GM12878 (cell line): Measurements from ENCODE around the gene LRRC2. TPM values are rescaled to one million over a fixed set of nuclear protein-coding genes. Genes with fewer than 3 reads are reported as not detected.

Source experiments
- ATAC-seq: fragments of 200-7000 bp; cut with Tn5 transposase; 3 replicates; pipeline ENCODE4 v1.9.1; 2020; ENCODE audit warnings: mild to moderate bottlenecking, moderate library complexity
- BruUV-seq: library from RNA; stranded (reverse); fragments of 400-500 nt; replicated peaks from 2 replicates; lab custom pipeline; 2021; lab: Mats Ljungman, UMichigan
- CTCF ChIA-PET: fragments of 300-600 bp; sonication (Branson Sonifier 250); formaldehyde crosslinking; extraction: SDS; loops from one replicate; lab custom pipeline; 2021; ENCODE audit warnings: inconsistent platforms; lab: Yijun Ruan, JAX
- POLR2A ChIA-PET: fragments of 350-600 bp; formaldehyde crosslinking; extraction: SDS; loops from one replicate; lab custom pipeline; 2021; ENCODE audit warnings: inconsistent platforms; lab: Charles Lee
- RAD21 ChIA-PET: fragments of 300-600 bp; sonication (Branson Sonifier 250); formaldehyde crosslinking; loops from one replicate; lab custom pipeline; 2023; ENCODE audit warnings: antibody characterized with exemption; ENCODE audit not compliant: unreplicated experiment; lab: Charles Lee
- SMC1A ChIA-PET: fragments of 300-600 bp; sonication (Branson Sonifier 250); formaldehyde crosslinking; loops from one replicate; lab custom pipeline; 2023; ENCODE audit not compliant: unreplicated experiment, uncharacterized antibody; lab: Charles Lee
- DNase-seq: peaks from one replicate; pipeline ENCODE4 v3.0.0-alpha.2; 2011; ENCODE audit warnings: low read depth, low spot score
- FAIRE-seq: peaks from 3 replicates; lab custom pipeline; 2011; peaks lifted over from hg19 to GRCh38; lab: Jason Lieb, UNC
- H2AFZ ChIP-seq: 2 replicates; pipeline ENCODE4 v1.6.0; 2011; ENCODE audit warnings: low read depth, low read length, control low read depth; ENCODE audit not compliant: control insufficient read depth
- H3K27ac ChIP-seq: 2 replicates; pipeline ENCODE4 v1.5.1; 2011; ENCODE audit warnings: control low read depth; ENCODE audit not compliant: control insufficient read depth, insufficient read depth
- H3K27me3 ChIP-seq, 2 experiments: replicated peaks in 1 of 2; 2 replicates each; pipeline versions ENCODE4 v1.6.0 to v1.6.1; 2011; ENCODE audit warnings: low read length in 1 of 2; ENCODE audit not compliant: control insufficient read depth in 2 of 2, insufficient read depth in 2 of 2
- H3K36me3 ChIP-seq, 2 experiments: 2 replicates each; pipeline ENCODE4 v1.5.1; 2011; ENCODE audit warnings: low read length in 1 of 2; ENCODE audit not compliant: control insufficient read depth in 2 of 2, insufficient read depth in 2 of 2
- H3K4me1 ChIP-seq: 2 replicates; pipeline ENCODE4 v1.6.1; 2011; ENCODE audit warnings: mild to moderate bottlenecking, low read length, moderate library complexity, mixed read lengths; ENCODE audit not compliant: control insufficient read depth, insufficient read depth
- H3K4me2 ChIP-seq: 2 replicates; pipeline ENCODE4 v1.6.0; 2011; ENCODE audit warnings: control low read depth; ENCODE audit not compliant: control insufficient read depth, insufficient read depth
- H3K4me3 ChIP-seq: fragments of 200-600 bp; sonication (generic); 2 replicates; pipeline ENCODE4 v1.5.1; 2016
- H3K79me2 ChIP-seq: 2 replicates; pipeline ENCODE4 v1.6.0; 2011; ENCODE audit warnings: low read length; ENCODE audit not compliant: control insufficient read depth, insufficient read depth
- H3K9ac ChIP-seq: 2 replicates; pipeline ENCODE4 v1.8.0; 2011; ENCODE audit warnings: low read length, control low read depth, mixed read lengths; ENCODE audit not compliant: control insufficient read depth, insufficient read depth
- H3K9me3 ChIP-seq: replicated peaks from 3 replicates; pipeline ENCODE4 v1.5.1; 2011; ENCODE audit warnings: mild to moderate bottlenecking, low read length; ENCODE audit not compliant: control insufficient read depth, insufficient read depth
- H4K20me1 ChIP-seq: 2 replicates; pipeline ENCODE4 v1.6.0; 2011; ENCODE audit not compliant: control insufficient read depth, insufficient read depth
- CBX3 ChIP-seq: fragments of 200-600 bp; sonication (generic); IDR thresholded peaks from 2 replicates; pipeline ENCODE4 v1.6.1; 2016; ENCODE audit warnings: low read depth, borderline replicate concordance
- CTCF ChIP-seq, 3 experiments: IDR thresholded peaks in 2 of 3; conservative IDR thresholded peaks in 1 of 3; 2 replicates each; pipeline ENCODE4 v1.5.1; 2011; ENCODE audit warnings: low read depth in 3 of 3, low read length in 3 of 3, mild to moderate bottlenecking in 3 of 3, control low read depth in 2 of 3, moderate library complexity in 2 of 3, inconsistent platforms in 1 of 3, mixed read lengths in 1 of 3; ENCODE audit not compliant: control insufficient read depth in 2 of 3, insufficient read depth in 1 of 3; ENCODE audit errors: extremely low read depth in 1 of 3
- PAX5 ChIP-seq: IDR thresholded peaks from 2 replicates; pipeline ENCODE4 v1.6.1; 2011; ENCODE audit warnings: low read depth, low read length, borderline replicate concordance
- RELA ChIP-seq: fragments of 450-650 bp; IDR thresholded peaks from 2 replicates; pipeline ENCODE4 v1.8.0; 2014; ENCODE audit warnings: borderline replicate concordance; ENCODE audit not compliant: partially characterized antibody
- TCF7 ChIP-seq: IDR thresholded peaks from 2 replicates; pipeline ENCODE4 v1.6.1; 2014; ENCODE audit warnings: antibody characterized with exemption, borderline replicate concordance
- ZNF622 ChIP-seq: fragments of 450-650 bp; IDR thresholded peaks from 2 replicates; pipeline ENCODE4 v1.6.1; 2017; ENCODE audit warnings: mild to moderate bottlenecking, inconsistent platforms
- ZNF687 ChIP-seq: fragments of 450-650 bp; IDR thresholded peaks from 2 replicates; pipeline ENCODE4 v1.6.1; 2017; ENCODE audit warnings: mild to moderate bottlenecking, moderate library complexity
- ZSCAN29 ChIP-seq: fragments of 450-650 bp; IDR thresholded peaks from 2 replicates; pipeline ENCODE4 v1.6.1; 2017; ENCODE audit warnings: mild to moderate bottlenecking, moderate library complexity
- WGBS: methylation state at CpG from one replicate; pipeline ENCODE4 v1.1.6; 2016; ENCODE audit warnings: low lambda C conversion rate; ENCODE audit not compliant: insufficient replicate concordance, insufficient coverage; ENCODE audit errors: missing lambda C conversion rate; 5-methylcytosine and 5-hydroxymethylcytosine counted together
- in situ Hi-C: fragments of 300-500 bp; cut with MboI; formaldehyde crosslinking; loops from 9 replicates; pipeline ENCODE4 v1.14.3; 2018; ENCODE audit warnings: mixed read lengths
- intact Hi-C: fragments of 100-400 bp; cut with micrococcal nuclease; formaldehyde crosslinking; loops from one replicate; pipeline ENCODE4 v1.14.2; 2022; ENCODE audit not compliant: unreplicated experiment
- polyA plus RNA-seq, 11 experiments: library from polyadenylated mRNA; depleted of rRNA in 4 of 11; unstranded in 6 of 11; stranded (reverse) in 5 of 11; fragments of >200 nt; fragmentation: Nextera tagmentation in 4 of 11; fragmentation: Illumina TruSeq in 1 of 11; extraction: Ambion mirVana in 4 of 11; extraction: Trizol in 1 of 11; gene quantifications; 1 replicate in 1 of 11; 2 replicates in 10 of 11; pipeline versions ENCODE4 v1.2.1 to v1.2.3, GENCODE V29; 2011 to 2016; ENCODE audit warnings: inconsistent platforms in 2 of 11, missing spikeins in 2 of 11, low read depth in 1 of 11
- total RNA-seq, 4 experiments: library from RNA; depleted of rRNA in 3 of 4; stranded (reverse); fragments of >200 nt in 3 of 4; fragmentation: Illumina TruSeq in 1 of 4; extraction: Trizol in 1 of 4; gene quantifications; 2 replicates each; pipeline versions ENCODE4 v1.2.1 to v1.2.3, GENCODE V29; 2013 to 2021
- TF ChIP-seq, protein P1 (sequence below): IDR thresholded peaks from 2 replicates; pipeline ENCODE4 v1.6.1; 2012; ENCODE audit warnings: low read depth, low read length, improper control_type of control experiment
- TF ChIP-seq, protein P2 (sequence below): fragments of 450-650 bp; formaldehyde crosslinking; IDR thresholded peaks from 2 replicates; pipeline ENCODE4 v1.4.0; 2022; ENCODE audit warnings: mild to moderate bottlenecking, moderate library complexity

The LRRC2 gene
- total and polyA plus RNA-seq, 10 of the 15 experiments (the other 5 are each of a cell fraction or from before 2014, with no cell fraction given): not detected

DNA sequence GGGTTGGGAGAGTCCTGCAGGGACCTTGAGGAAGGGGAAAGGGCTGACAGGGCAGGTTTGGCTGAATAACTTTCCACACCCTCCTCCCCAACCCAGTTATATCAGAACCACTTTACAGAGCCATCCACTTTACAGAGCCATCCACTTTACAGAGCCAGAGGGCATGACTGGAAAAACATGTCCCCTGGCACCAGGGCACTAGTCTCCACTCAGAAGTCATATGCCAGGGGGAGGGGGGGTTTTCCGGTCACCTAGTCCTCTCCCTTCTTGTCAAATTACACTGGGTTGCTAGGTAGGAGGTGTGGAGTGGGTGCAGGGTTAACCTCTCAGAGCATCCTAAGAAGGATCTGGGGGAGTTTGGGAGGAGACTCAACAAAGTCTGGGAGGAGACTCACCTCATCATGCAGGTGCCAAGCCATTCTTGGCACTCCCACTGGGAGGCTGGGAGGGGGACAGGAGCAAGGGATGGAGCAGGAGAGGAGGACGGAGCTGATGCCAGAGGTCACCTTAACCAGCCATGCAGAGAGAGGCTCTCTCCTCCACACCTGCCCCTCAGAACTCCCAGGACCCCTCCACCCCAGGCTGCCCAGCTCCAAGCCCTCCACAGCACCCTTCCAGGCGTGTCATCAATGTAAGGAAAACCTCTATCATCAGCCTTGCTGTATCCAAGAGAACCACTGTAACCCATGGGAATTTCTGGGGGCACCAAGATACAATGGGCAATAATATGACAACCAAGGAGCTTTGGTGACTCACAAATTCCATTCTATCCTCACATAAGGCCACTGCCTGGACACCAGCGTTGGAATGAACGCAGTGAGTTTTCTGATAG lies 1.7 kb downstream of the LRRC2 start (continued):
- TF ChIP-seq CBX3 (no peak), CTCF (IDR thresholded peaks at IDR 0.05 in 2 of 3, conservative IDR thresholded peaks at IDR 0.05 in 1 of 3; ENCODE audit: control insufficient read depth in 2 of 3, extremely low read depth in 1 of 3, insufficient read depth in 1 of 3, low read depth in 3 of 3, low read length in 3 of 3) (no peak), RELA (no peak), ZSCAN29 (no peak), TCF7 (no peak), PAX5 (no peak)
- TF ChIP-seq, protein P1, sequence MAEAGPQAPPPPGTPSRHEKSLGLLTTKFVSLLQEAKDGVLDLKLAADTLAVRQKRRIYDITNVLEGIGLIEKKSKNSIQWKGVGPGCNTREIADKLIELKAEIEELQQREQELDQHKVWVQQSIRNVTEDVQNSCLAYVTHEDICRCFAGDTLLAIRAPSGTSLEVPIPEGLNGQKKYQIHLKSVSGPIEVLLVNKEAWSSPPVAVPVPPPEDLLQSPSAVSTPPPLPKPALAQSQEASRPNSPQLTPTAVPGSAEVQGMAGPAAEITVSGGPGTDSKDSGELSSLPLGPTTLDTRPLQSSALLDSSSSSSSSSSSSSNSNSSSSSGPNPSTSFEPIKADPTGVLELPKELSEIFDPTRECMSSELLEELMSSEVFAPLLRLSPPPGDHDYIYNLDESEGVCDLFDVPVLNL: no peak

- Histone ChIP-seq H3K36me3 (no peaks in the 10 kb centered on the region), H3K27ac (no peak overlapping the region), H3K27me3 (peaks cover 2 to 3% of the 10 kb centered on the region in 2 experiments; a peak in 3 of 4 replicates), H2AFZ (no peak overlapping the region), H3K79me2 (no peaks in the 10 kb centered on the region), H3K4me3 (no peak overlapping the region), H3K4me1 (no peaks in the 10 kb centered on the region), H3K9ac (no peak overlapping the region), H3K4me2 (no peak overlapping the region), H4K20me1 (no peaks in the 10 kb centered on the region), H3K9me3 (no peaks in the 10 kb centered on the region; the same call in 2 of the 3 replicates)
- 96% methylated on average over 1 of the region's 1 CpG for WGBS
- no TSS peak for BruUV-seq
- ChIA-PET RAD21 (interaction anchor here (1.2 to 1.6 kb wide), 4 partner anchors 23 to 74 kb away, joined by 3 to 4 read pairs (median 4); no protein-coding TSS in a partner anchor), CTCF (interaction anchor here (0.6 to 7.3 kb wide), 4 partner anchors 19 to 73 kb away, joined by 3 to 111 read pairs (median 4); no protein-coding TSS in a partner anchor), POLR2A (interaction anchor here (0.5 kb wide), 1 partner anchor 73 kb away, joined by 3 read pairs; no protein-coding TSS in a partner anchor), SMC1A (interaction anchor here (1.9 kb wide), 1 partner anchor 73 kb away, joined by 11 read pairs; no protein-coding TSS in a partner anchor)
- ATAC-seq (no peak), FAIRE-seq (no peak), DNase-seq (no peak)
- in situ Hi-C loops (no loop called here), intact Hi-C loops (no loop called here)
- TF ChIP-seq ZNF687: no peak
- TF ChIP-seq ZNF622: no peak
- TF ChIP-seq, protein P2, sequence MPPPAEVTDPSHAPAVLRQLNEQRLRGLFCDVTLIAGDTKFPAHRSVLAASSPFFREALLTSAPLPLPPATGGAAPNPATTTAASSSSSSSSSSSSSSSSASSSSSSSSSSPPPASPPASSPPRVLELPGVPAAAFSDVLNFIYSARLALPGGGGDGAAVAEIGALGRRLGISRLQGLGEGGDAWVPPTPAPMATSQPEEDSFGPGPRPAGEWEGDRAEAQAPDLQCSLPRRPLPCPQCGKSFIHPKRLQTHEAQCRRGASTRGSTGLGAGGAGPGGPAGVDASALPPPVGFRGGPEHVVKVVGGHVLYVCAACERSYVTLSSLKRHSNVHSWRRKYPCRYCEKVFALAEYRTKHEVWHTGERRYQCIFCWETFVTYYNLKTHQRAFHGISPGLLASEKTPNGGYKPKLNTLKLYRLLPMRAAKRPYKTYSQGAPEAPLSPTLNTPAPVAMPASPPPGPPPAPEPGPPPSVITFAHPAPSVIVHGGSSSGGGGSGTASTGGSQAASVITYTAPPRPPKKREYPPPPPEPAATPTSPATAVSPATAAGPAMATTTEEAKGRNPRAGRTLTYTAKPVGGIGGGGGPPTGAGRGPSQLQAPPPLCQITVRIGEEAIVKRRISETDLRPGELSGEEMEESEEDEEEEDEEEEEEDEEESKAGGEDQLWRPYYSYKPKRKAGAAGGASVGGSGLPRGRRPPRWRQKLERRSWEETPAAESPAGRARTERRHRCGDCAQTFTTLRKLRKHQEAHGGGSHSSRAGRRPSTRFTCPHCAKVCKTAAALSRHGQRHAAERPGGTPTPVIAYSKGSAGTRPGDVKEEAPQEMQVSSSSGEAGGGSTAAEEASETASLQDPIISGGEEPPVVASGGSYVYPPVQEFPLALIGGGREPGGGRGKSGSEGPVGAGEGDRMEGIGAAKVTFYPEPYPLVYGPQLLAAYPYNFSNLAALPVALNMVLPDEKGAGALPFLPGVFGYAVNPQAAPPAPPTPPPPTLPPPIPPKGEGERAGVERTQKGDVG: no peak
These were observed 4.2 kb downstream of the LRRC2 start for GRCh38 chr3:46561951-46562350.
